K562 (cell line): Measurements from ENCODE around the gene ERICH6. TPM values are rescaled to one million over a fixed set of nuclear protein-coding genes. Genes with fewer than 3 reads are reported as not detected.
A peak's percentile ranks its signal among the peaks of the same experiment; 100 is the strongest.

ENCODE experiments used
- CTCFL ChIP-seq: IDR thresholded peaks from 2 replicates; pipeline ENCODE4 v1.6.1; 2011; ENCODE audit warnings: borderline replicate concordance, low read depth, mild to moderate bottlenecking, moderate library complexity, low read length; ENCODE audit not compliant: insufficient read depth, poor library complexity, severe bottlenecking
- KDM5B ChIP-seq: fragments of 200-600 bp; sonication (generic); IDR thresholded peaks from 2 replicates; pipeline ENCODE4 v1.6.1; 2012; ENCODE audit warnings: low read depth, mild to moderate bottlenecking, moderate library complexity, low read length, control low read depth, inconsistent platforms; ENCODE audit not compliant: insufficient replicate concordance
- RCOR1 ChIP-seq, 2 experiments: IDR thresholded peaks; 2 replicates each; pipeline ENCODE4 v1.6.1; 2012; ENCODE audit warnings: low read depth in 2 of 2, low read length in 2 of 2, borderline replicate concordance in 1 of 2, improper control_type of control experiment in 1 of 2
- SMARCB1 ChIP-seq: IDR thresholded peaks from 2 replicates; pipeline ENCODE4 v1.6.1; 2011; ENCODE audit warnings: improper control_type of control experiment, low read depth; ENCODE audit not compliant: insufficient read length
- STAG1 ChIP-seq: sonication (generic); formaldehyde crosslinking; IDR thresholded peaks from 2 replicates; pipeline ENCODE4 v1.5.0; 2020; ENCODE audit warnings: missing genetic modification reagents, borderline replicate concordance
- ZBTB12 ChIP-seq: fragments of 250-450 bp; sonication (Bioruptor Pico); IDR thresholded peaks from 2 replicates; pipeline ENCODE4 v1.4.0; 2020
- ZNF217 ChIP-seq: sonication (generic); formaldehyde crosslinking; IDR thresholded peaks from 2 replicates; pipeline ENCODE4 v1.8.0; 2022; ENCODE audit warnings: mild to moderate bottlenecking, missing genetic modification reagents
- polyA plus RNA-seq, 8 experiments: library from polyadenylated mRNA; depleted of rRNA in 4 of 8; stranded (reverse) in 5 of 8; unstranded in 3 of 8; fragments of >200 nt; fragmentation: Nextera tagmentation in 2 of 8; fragmentation: Illumina TruSeq in 1 of 8; extraction: Ambion mirVana in 2 of 8; extraction: Trizol in 1 of 8; gene quantifications; 2 replicates each; pipeline versions ENCODE4 v1.2.1 to v1.2.3, GENCODE V29; 2011 to 2014; ENCODE audit warnings: inconsistent platforms in 1 of 8, missing spikeins in 1 of 8
- total RNA-seq, 7 experiments: library from RNA; depleted of rRNA in 6 of 7; stranded (reverse); fragments of >200 nt in 6 of 7; fragmentation: Illumina TruSeq in 2 of 7; extraction: Trizol in 2 of 7; gene quantifications; 2 replicates each; pipeline versions ENCODE4 v1.2.1 to v1.2.3, GENCODE V29; 2011 to 2021; ENCODE audit warnings: low replicate concordance in 1 of 7
- TF ChIP-seq, protein P1 (sequence below): fragments of 450-650 bp; IDR thresholded peaks from 2 replicates; pipeline ENCODE4 v1.6.1; 2016; ENCODE audit warnings: missing biosample characterization, missing genetic modification characterization

The ERICH6 gene
- total and polyA plus RNA-seq, 9 of the 15 experiments (the other 6 are each of a cell fraction or from before 2014, with no cell fraction given) = not detected

GRCh38 chr3:150725548-150725947 lies 21.8 kb upstream of the ERICH6 start (continued):
- TF ChIP-seq CTCFL = no peak
- TF ChIP-seq SMARCB1 = no peak
- no peak for TF ChIP-seq STAG1 (CRISPR knock-in tag)
- TF ChIP-seq, protein P1, sequence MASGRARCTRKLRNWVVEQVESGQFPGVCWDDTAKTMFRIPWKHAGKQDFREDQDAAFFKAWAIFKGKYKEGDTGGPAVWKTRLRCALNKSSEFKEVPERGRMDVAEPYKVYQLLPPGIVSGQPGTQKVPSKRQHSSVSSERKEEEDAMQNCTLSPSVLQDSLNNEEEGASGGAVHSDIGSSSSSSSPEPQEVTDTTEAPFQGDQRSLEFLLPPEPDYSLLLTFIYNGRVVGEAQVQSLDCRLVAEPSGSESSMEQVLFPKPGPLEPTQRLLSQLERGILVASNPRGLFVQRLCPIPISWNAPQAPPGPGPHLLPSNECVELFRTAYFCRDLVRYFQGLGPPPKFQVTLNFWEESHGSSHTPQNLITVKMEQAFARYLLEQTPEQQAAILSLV = no peak
- no peak for TF ChIP-seq KDM5B
- 0 out of 4 replicates have a peak, but pooled peaks of 1 of the 2 experiments have one; percentile 6 for TF ChIP-seq RCOR1 (IDR thresholded peaks at IDR 0.05; ENCODE audit: borderline replicate concordance in 1 of 2, low read depth in 2 of 2, low read length in 2 of 2)
- no peak for TF ChIP-seq ZNF217 (CRISPR knock-in tag)
- TF ChIP-seq ZBTB12 = no peak
